ENCODE data around the gene METTL6.
"Not testable (repeated sequence)": the region's sequence is repeated elsewhere in the genome, so short reads cannot be mapped to it uniquely, and the experiment has no call there.

The METTL6 gene

DNA sequence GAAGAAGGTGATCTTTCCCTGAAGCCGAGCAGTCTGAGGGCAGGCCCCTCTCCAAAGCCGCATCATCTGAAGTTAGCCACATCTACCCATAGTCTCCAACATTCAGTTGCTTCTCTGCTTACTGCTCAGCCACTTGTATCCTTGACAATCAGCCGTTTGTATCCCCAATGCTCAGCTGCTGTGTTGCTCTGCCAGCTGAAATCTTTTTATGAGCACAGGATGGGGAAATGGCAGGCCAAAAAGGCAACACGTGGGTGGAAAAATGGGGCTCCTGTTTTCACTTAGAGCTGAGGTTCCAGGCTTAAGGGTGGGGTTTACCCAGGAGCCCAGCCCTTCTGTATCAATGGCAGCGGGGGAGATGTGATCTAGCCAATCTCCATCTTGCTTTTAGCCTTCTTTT is 36.3 kb downstream of the METTL6 start:
- no peak overlapping the region for H3K4me3 ChIP-seq (ENCODE audit: low read depth, low read length)
- TF ChIP-seq, protein P1, sequence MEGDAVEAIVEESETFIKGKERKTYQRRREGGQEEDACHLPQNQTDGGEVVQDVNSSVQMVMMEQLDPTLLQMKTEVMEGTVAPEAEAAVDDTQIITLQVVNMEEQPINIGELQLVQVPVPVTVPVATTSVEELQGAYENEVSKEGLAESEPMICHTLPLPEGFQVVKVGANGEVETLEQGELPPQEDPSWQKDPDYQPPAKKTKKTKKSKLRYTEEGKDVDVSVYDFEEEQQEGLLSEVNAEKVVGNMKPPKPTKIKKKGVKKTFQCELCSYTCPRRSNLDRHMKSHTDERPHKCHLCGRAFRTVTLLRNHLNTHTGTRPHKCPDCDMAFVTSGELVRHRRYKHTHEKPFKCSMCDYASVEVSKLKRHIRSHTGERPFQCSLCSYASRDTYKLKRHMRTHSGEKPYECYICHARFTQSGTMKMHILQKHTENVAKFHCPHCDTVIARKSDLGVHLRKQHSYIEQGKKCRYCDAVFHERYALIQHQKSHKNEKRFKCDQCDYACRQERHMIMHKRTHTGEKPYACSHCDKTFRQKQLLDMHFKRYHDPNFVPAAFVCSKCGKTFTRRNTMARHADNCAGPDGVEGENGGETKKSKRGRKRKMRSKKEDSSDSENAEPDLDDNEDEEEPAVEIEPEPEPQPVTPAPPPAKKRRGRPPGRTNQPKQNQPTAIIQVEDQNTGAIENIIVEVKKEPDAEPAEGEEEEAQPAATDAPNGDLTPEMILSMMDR (IDR thresholded peaks at IDR 0.05; ENCODE audit: low read depth, low read length, missing control alignments) = no peak
- no peak for DNase-seq (ENCODE audit: low read depth)

DNA sequence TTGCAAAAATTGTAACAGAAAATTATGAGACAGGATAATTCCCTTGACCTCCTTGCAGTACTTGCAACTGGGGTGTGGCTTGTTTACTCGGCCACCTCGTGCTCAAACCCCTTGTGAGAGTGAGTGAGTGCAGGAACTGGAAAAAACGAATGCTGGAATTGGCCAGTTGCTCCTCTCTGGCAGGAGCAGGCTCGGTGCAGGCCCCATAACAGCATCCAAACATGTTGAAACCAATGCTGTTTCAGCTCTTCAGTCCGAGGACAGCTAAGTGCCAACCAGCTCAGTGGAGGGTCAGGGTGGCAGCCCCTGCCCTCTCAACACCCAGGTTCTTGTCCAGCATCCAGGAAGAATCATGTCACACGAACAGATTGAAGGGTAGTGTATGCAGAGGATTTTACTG is 36.9 kb downstream of the METTL6 start:
- TF ChIP-seq, protein P1 (IDR thresholded peaks at IDR 0.05; ENCODE audit: low read depth, low read length, missing control alignments) = no peak
- no peak overlapping the region for H3K4me3 ChIP-seq (ENCODE audit: low read depth, low read length)
- no peak for DNase-seq (ENCODE audit: low read depth)

DNA sequence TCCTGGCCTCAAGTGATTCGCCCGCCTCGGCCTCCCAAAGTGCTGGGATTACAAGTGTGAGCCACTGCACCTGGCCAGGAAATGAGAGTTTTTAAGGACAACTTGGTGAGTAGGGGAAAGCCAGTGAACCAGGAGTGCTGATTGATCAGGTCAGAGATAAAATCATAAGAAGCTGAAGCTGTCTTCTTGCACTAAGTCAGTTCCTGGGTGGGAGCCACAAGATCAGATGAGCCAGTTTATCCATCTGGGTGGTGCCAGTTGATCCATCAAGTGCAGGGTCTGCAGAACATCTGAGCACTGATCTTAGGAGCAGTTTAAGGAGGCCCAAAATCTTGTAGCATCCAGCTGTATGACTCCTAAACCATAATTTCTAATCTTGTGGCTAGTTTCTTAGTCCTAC is 39.0 kb downstream of the METTL6 start:
- DNase-seq (ENCODE audit: low read depth); H3K4me3 ChIP-seq (ENCODE audit: low read depth, low read length): not testable (repeated sequence)

DNA sequence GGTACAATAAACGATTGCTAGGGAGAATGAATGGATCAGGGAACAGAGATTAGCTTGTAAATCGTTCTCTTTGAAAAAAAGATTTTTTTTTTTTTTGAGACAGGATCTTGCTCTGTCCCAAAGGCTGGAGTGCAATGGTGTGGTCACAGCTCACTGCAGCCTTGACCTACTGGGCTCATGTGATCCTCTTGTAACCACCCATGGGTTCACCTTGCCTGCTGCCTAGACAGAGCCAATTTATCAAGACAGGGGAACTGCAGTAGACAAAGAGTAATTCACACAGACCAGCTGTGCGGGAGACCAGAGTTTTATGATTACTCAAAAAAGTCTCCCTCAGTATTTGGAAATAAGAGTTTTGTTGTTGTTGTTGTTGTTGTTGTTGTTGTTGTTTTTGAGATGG is 39.6 kb downstream of the METTL6 start:
- no peak for DNase-seq (ENCODE audit: low read depth)
- TF ChIP-seq, protein P1 (IDR thresholded peaks at IDR 0.05; ENCODE audit: low read depth, low read length, missing control alignments) = no peak
- H3K4me3 ChIP-seq (ENCODE audit: low read depth, low read length) = no peak overlapping the region

DNA sequence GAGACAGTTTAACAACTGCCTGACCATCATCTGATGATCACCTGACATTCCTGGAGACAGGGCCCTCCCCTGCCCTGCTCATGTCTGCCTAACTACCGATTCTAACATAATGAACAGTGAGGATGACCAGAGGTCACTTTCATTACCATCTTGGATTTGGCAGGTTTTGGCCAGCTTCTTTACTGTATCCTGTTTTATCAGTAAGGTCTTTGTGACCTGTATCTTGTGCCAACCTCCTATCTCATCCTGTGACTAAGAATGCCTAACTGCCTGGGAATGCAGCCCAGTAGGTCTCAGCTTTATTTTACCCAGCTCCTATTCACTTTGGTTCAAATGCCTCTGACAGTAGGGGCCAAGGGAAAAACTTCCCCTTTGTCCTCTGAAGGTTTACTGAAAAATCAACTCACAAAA is 40.2 kb downstream of the METTL6 start:
- no peak overlapping the region for H3K4me3 ChIP-seq (ENCODE audit: low read depth, low read length)
- TF ChIP-seq, protein P1 (IDR thresholded peaks at IDR 0.05; ENCODE audit: low read depth, low read length, missing control alignments) = no peak

DNA sequence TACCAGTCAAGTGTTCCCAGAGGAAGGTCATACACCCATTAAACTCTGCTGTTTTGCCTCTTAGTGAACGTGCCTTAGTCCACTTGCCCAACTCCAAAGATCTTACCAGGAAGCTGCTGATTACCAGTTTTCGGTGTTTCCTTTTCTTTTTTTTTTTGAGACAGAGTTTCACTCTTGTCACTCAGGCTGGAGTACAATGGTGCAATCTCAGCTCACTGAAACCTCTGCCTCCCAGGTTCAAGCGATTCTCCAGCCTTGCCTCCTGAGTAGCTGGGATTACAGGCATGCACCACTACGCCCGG is 40.7 kb downstream of the METTL6 start:
- not testable (repeated sequence) for DNase-seq (ENCODE audit: low read depth); H3K4me3 ChIP-seq (ENCODE audit: low read depth, low read length)

More for the DNA sequence above, 40.2 kb downstream of the METTL6 start:
- DNase-seq (ENCODE audit: low read depth) = no peak

DNA sequence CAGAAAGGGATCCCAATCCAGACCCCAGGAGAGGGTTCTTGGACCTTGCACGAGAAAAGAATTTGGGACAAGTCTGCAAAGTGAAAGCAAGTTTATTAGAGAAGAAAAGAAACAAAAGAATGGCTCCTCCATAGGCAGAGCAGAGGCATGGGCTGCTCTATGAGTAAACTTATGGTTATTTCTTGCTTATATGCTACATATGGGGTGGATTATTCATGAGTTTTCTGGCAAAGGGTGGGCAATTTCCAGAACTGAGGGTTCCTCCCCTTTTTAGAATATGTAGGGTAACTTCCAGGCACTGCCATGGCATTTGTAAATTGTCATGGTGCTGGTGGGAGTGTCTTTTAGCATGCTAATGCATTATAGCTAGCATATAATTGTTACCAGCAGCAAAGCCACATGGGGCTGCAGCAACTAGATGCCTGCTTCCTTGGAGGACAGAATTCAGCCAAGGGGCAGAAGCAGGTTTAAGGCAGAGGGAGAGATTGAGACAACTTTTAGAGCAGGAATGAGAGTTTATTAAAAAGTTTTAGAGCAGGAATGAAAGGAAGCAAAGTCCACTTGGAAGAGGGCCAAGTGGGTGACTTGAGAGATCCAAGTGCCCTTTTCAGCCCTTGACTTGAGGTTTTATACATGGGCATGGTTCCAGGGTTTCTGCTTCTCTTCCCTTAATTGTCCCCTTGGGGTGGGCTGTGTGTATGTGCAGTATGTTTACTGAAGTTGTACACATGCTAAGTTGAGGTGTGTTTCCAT is 41.3 kb downstream of the METTL6 start:
- no peak overlapping the region for H3K4me3 ChIP-seq (ENCODE audit: low read depth, low read length)
- DNase-seq (ENCODE audit: low read depth) = no peak
- TF ChIP-seq, protein P1 (IDR thresholded peaks at IDR 0.05; ENCODE audit: low read depth, low read length, missing control alignments) = no peak

DNA sequence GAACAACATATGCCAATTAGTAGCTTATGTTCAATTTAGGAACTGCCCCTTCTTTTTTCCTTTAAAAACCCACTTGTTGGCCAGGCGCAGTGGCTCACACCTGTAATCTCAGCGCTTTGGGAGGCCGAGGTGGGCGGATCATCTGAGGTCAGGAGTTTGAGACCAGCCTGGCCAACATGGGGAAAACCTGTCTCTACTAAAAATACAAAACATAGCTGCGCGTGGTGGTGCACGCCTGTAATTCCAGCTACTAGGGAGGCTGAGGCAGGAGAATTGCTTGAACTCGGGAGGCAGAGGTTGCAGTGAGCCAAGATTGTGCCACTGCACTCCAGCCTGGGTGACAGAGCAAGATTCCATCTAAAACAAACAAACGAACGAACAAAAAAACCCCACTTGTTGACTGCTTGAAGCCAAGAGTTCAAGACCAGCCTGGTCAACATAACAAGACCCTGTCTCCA is 42.1 kb downstream of the METTL6 start:
- H3K4me3 ChIP-seq (ENCODE audit: low read depth, low read length); DNase-seq (ENCODE audit: low read depth): not testable (repeated sequence)

Measured in GM12864 (cell line).